ENCODE measurements around the gene GDF9. TPM values are rescaled to one million over a fixed set of nuclear protein-coding genes. Genes with fewer than 3 reads are reported as not detected.

The GDF9 gene
- total RNA-seq, 1 experiment from 2014 or later = 0.24 TPM

DNA sequence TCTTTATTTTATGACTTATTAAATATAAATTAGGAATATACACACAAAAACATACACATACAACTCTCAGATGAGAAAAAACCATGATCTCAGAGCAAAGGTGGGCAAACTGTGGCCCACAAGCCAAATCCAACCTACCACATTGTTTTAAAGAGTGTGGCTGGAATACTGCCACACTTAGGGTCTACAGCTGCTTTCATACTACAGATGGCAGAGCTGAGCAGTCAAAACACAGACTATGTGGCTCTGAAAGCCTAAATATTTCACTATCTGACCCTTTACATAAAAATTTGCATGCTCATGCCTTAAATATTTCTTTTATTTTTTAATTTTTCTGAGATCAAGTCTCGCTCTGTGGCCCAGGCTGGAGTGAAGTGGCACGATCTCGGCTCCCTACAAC is 35.5 kb upstream of the GDF9 start:
- Histone ChIP-seq H4K5ac (ENCODE audit: insufficient read length, low read depth, low read length) (no peak overlapping the region), H2BK20ac (ENCODE audit: low read depth, low read length, poor library complexity, severe bottlenecking) (no peak overlapping the region), H3K14ac (ENCODE audit: insufficient read depth, low read length) (no peak overlapping the region), H3T11ph (ENCODE audit: low read length) (no peak overlapping the region), H3K23ac (ENCODE audit: insufficient read length, low read depth, low read length) (no peak overlapping the region), H3K9ac (ENCODE audit: extremely low read depth, insufficient read length, low read length) (no peak overlapping the region), H3K56ac (ENCODE audit: insufficient read length, low read depth, low read length) (no peak overlapping the region), H3K79me2 (ENCODE audit: insufficient read depth, low read length) (no peaks in the 10 kb centered on the region), H3K23me2 (ENCODE audit: insufficient read length, low read depth, low read length, poor library complexity, severe bottlenecking) (no peaks in the 10 kb centered on the region), H3K27ac (ENCODE audit: insufficient read length, low read depth, low read length) (no peak overlapping the region), H3K4me2 (ENCODE audit: insufficient read depth, insufficient read length, low read length) (no peak overlapping the region), H3K4me1 (ENCODE audit: insufficient read depth, low read length) (no peaks in the 10 kb centered on the region), H3K18ac (ENCODE audit: insufficient read length, low read depth, low read length) (no peak overlapping the region), H2AFZ (ENCODE audit: low read length) (no peak overlapping the region), H4K20me1 (ENCODE audit: control insufficient read depth, insufficient read depth, insufficient read length) (no peaks in the 10 kb centered on the region), H2AK5ac (ENCODE audit: insufficient read length, low read length) (no peak overlapping the region), H3K4ac (ENCODE audit: low read depth, low read length) (no peak overlapping the region), H2BK120ac (ENCODE audit: low read depth, low read length, poor library complexity, severe bottlenecking) (no peak overlapping the region), H2BK15ac (ENCODE audit: low read depth, low read length) (no peak overlapping the region), H4K8ac (replicated peaks; ENCODE audit: insufficient read length, low read depth, low read length) (no peak overlapping the region), H2BK12ac (ENCODE audit: insufficient read length, low read depth, low read length) (no peak overlapping the region), H3K9me3 (ENCODE audit: control insufficient read depth, low read depth, low read length) (no peaks in the 10 kb centered on the region), H3K79me1 (ENCODE audit: insufficient read depth, low read depth, low read length, poor library complexity, severe bottlenecking) (no peaks in the 10 kb centered on the region), H2BK5ac (ENCODE audit: insufficient read length, low read length) (no peak overlapping the region), H4K91ac (ENCODE audit: insufficient read length, low read depth, low read length) (no peak overlapping the region), H3K27me3 (ENCODE audit: insufficient read depth, low read length) (no peaks in the 10 kb centered on the region; the same call in 1 of the 2 replicates)
- no peak for DNase-seq
- Mint-ChIP-seq H3K36me3 (ENCODE audit: insufficient read depth in 1 of 3, low read depth in 3 of 3) (peaks cover 7 to 39% (median 33%) of the 10 kb centered on the region in 3 experiments; a peak in 6 of 7 replicates), H3K4me1 (no peaks in the 10 kb centered on the region), H3K27me3 (ENCODE audit: low read depth) (no peaks in the 10 kb centered on the region), H3K27ac (no peak overlapping the region), H3K4me3 (no peak overlapping the region), H3K9me3 (no peaks in the 10 kb centered on the region)
- no CpG with 5 or more reads among the region's 3 CpGs for WGBS (ENCODE audit: extremely low coverage, insufficient read length, low lambda C conversion rate)
- TF ChIP-seq, protein P1, sequence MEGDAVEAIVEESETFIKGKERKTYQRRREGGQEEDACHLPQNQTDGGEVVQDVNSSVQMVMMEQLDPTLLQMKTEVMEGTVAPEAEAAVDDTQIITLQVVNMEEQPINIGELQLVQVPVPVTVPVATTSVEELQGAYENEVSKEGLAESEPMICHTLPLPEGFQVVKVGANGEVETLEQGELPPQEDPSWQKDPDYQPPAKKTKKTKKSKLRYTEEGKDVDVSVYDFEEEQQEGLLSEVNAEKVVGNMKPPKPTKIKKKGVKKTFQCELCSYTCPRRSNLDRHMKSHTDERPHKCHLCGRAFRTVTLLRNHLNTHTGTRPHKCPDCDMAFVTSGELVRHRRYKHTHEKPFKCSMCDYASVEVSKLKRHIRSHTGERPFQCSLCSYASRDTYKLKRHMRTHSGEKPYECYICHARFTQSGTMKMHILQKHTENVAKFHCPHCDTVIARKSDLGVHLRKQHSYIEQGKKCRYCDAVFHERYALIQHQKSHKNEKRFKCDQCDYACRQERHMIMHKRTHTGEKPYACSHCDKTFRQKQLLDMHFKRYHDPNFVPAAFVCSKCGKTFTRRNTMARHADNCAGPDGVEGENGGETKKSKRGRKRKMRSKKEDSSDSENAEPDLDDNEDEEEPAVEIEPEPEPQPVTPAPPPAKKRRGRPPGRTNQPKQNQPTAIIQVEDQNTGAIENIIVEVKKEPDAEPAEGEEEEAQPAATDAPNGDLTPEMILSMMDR (conservative IDR thresholded peaks at IDR 0.05) = no peak
